Peyer's patch (tissue), 4 donors: ENCODE results near the gene FOLR2.

ENCODE experiments used
- POLR2A ChIP-seq, 2 donors: fragments of 450-650 bp; IDR thresholded peaks; one replicate each; pipeline ENCODE4 v1.5.1; 2017; ENCODE audit warnings: antibody characterized with exemption in 2 of 2, mild to moderate bottlenecking in 2 of 2, moderate library complexity in 2 of 2
- TF ChIP-seq, protein P1 (sequence below), 6 experiments: fragments of 450-650 bp in 4 of 6; fragments of 200-600 bp in 2 of 6; sonication (generic) in 1 of 6; IDR thresholded peaks; one replicate each; pipeline ENCODE4 v1.5.1; 2017 to 2019; ENCODE audit warnings: antibody characterized with exemption in 6 of 6, mild to moderate bottlenecking in 3 of 6, moderate library complexity in 1 of 6

DNA sequence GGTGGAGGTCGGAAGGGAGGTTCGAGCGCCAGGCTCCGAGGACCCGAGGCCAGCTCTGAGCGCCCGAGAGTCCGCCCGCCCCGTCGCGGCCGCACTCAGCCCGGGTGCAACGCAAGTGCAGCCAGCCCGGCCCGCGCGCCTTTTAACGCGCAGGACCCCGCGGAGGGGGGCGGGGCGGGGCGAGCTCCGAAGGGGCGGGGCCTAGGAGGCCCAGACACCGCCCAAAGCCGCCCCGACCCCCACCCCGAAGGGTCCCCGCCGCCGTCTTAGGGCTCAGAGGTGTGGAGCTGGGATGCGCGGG, 27.4 kb downstream of the FOLR2 start, which contains the start of gene PHOX2A:
- TF ChIP-seq, protein P1, sequence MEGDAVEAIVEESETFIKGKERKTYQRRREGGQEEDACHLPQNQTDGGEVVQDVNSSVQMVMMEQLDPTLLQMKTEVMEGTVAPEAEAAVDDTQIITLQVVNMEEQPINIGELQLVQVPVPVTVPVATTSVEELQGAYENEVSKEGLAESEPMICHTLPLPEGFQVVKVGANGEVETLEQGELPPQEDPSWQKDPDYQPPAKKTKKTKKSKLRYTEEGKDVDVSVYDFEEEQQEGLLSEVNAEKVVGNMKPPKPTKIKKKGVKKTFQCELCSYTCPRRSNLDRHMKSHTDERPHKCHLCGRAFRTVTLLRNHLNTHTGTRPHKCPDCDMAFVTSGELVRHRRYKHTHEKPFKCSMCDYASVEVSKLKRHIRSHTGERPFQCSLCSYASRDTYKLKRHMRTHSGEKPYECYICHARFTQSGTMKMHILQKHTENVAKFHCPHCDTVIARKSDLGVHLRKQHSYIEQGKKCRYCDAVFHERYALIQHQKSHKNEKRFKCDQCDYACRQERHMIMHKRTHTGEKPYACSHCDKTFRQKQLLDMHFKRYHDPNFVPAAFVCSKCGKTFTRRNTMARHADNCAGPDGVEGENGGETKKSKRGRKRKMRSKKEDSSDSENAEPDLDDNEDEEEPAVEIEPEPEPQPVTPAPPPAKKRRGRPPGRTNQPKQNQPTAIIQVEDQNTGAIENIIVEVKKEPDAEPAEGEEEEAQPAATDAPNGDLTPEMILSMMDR (IDR thresholded peaks at IDR 0.05) = no peak
- no peak for TF ChIP-seq POLR2A (IDR thresholded peaks at IDR 0.05)
